Measurements from ENCODE around the gene AGER.

The AGER gene

DNA sequence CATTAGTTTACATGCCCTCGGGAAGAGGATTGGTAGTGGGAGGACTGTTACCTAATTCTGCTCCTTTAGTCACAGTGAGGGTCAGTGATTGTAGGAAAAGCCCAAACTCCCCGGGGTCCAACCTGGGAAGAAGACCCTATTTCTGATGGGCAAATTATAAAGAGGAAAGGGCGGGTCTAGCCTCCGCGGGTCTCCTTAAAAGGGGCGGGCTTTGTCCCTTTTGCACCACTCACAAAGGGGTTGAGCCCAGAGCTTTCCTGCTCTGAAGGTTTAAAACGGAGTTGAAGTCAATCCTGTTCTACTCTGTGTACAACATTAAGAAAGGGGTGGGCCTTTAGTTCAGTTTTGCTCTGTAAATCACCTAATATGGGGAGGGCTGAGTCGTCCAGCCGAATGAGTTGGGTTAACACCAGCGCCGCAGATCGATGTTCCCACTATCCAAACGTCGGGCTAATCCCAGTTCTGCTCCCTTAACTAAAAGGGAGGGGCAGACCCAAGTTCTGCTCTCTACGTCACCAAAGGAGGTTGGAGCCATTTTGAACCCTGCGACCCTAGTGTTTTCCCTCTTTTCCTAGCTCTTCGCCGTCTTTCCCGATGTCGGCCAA lies 6.8 kb downstream of the AGER start (continued):
- peak; percentile 63; the same call in 1 of the 2 replicates for TF ChIP-seq ZNF629 (tag by site-specific recombination; IDR thresholded peaks at IDR 0.05)
- no peak for TF ChIP-seq ZNF404 (tag by site-specific recombination; IDR thresholded peaks at IDR 0.05)
- TF ChIP-seq ZNF114 (tag by site-specific recombination; IDR thresholded peaks at IDR 0.05), result no peak
- TF ChIP-seq SP2 (tag by site-specific recombination; IDR thresholded peaks at IDR 0.05), result peak; percentile 3
- TF ChIP-seq KLF17 (tag by site-specific recombination; IDR thresholded peaks at IDR 0.05), result 0 out of 2 replicates have a peak, but pooled peaks have one; percentile 29
- TF ChIP-seq GLIS2 (tag by site-specific recombination; IDR thresholded peaks at IDR 0.05), result no peak; the same call in 1 of the 2 replicates
- no peak; the same call in 1 of the 2 replicates for TF ChIP-seq ZNF184 (tag by site-specific recombination; IDR thresholded peaks at IDR 0.05)
- no peak for TF ChIP-seq ZNF626 (tag by site-specific recombination; IDR thresholded peaks at IDR 0.05)
- TF ChIP-seq, protein P1, sequence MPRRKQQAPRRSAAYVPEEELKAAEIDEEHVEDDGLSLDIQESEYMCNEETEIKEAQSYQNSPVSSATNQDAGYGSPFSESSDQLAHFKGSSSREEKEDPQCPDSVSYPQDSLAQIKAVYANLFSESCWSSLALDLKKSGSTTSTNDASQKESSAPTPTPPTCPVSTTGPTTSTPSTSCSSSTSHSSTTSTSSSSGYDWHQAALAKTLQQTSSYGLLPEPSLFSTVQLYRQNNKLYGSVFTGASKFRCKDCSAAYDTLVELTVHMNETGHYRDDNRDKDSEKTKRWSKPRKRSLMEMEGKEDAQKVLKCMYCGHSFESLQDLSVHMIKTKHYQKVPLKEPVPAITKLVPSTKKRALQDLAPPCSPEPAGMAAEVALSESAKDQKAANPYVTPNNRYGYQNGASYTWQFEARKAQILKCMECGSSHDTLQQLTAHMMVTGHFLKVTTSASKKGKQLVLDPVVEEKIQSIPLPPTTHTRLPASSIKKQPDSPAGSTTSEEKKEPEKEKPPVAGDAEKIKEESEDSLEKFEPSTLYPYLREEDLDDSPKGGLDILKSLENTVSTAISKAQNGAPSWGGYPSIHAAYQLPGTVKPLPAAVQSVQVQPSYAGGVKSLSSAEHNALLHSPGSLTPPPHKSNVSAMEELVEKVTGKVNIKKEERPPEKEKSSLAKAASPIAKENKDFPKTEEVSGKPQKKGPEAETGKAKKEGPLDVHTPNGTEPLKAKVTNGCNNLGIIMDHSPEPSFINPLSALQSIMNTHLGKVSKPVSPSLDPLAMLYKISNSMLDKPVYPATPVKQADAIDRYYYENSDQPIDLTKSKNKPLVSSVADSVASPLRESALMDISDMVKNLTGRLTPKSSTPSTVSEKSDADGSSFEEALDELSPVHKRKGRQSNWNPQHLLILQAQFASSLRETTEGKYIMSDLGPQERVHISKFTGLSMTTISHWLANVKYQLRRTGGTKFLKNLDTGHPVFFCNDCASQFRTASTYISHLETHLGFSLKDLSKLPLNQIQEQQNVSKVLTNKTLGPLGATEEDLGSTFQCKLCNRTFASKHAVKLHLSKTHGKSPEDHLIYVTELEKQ (tag by site-specific recombination; IDR thresholded peaks at IDR 0.05; ENCODE audit: borderline replicate concordance), result no peak
- no peak for TF ChIP-seq ZNF548 (tag by site-specific recombination; IDR thresholded peaks at IDR 0.05)
- no peak for TF ChIP-seq ZNF658 (tag by site-specific recombination; IDR thresholded peaks at IDR 0.05)
- no peak for TF ChIP-seq ZNF776 (tag by site-specific recombination; IDR thresholded peaks at IDR 0.05; ENCODE audit: borderline replicate concordance)
- no peak for TF ChIP-seq GLIS1 (tag by site-specific recombination; IDR thresholded peaks at IDR 0.05)
- TF ChIP-seq ZNF555 (tag by site-specific recombination; conservative IDR thresholded peaks at IDR 0.05), result no peak
- peak; percentile 24; the same call in 1 of the 2 replicates for TF ChIP-seq ZBTB7A (tag by site-specific recombination; IDR thresholded peaks at IDR 0.05; ENCODE audit: low read depth)
- 0 out of 2 replicates have a peak, but pooled peaks have one; percentile 41 for TF ChIP-seq ZNF341 (tag by site-specific recombination; IDR thresholded peaks at IDR 0.05; ENCODE audit: low read depth)
- TF ChIP-seq IKZF3 (tag by site-specific recombination; IDR thresholded peaks at IDR 0.05), result peak; percentile 100

DNA sequence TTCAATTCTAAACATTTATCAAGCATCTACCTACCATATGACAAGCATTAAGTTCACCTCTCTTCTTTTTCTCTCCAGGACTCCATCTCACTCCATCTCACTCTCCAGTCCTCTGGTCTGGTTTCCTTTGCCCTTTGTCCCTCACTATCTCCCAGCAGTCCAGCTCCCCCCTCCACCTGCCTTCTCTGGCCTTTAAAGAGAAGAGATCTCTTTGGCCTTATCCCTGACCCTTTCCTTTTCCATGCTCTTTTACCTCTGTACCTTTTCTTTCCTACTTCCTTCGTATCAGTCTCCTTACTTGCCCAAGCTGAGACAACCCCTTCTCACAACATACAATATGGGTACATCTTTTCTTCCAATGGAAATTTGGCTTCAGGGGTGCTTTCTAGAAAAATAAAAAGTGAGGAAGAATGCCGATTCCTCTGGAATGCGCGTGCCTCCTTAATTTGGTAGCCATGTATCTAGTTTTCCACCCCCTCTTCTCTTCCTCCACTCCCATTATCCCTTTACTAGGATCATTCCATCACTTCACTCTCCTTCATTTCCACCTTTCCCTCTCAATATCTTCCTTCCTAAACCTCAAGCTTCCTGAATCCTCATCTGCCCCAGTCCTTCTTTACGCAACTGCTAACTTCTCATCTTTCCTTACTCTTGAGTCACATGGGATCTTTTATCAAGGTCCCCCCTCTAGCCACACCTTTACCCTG lies 7.4 kb downstream of the AGER start:
- ChIA-PET CTCF (interaction anchor here (0.6 to 1.6 kb wide), 8 partner anchors 9 to 78 kb away, joined by 3 to 15 read pairs (median 4); no protein-coding TSS in a partner anchor), POLR2A (interaction anchor here (0.6 to 2.5 kb wide), 22 partner anchors 7 to 1028 kb away, joined by 3 to 38 read pairs (median 5); partner anchors contain the start of genes ATF6B, EGFL8, FKBPL and GPSM3)
- Histone ChIP-seq H3K4me3 (ENCODE audit: low read depth, low read length) (peak overlapping the region; percentile 48), H3K27ac (ENCODE audit: extremely low read depth, low read depth, low read length) (peak overlapping the region; percentile 80), H3K4me1 (ENCODE audit: control insufficient read depth, insufficient read depth, low read length) (peaks cover 14% of the 10 kb centered on the region), H3K36me3 (ENCODE audit: control insufficient read depth in 2 of 2, insufficient read depth in 1 of 2, low read length in 2 of 2) (peaks cover 0 to 29% of the 10 kb centered on the region in 2 experiments; a peak in 2 of 3 replicates), H3K9me3 (ENCODE audit: control insufficient read depth, insufficient read depth, low read depth, low read length) (no peaks in the 10 kb centered on the region)
- TF ChIP-seq KLF1 (tag by site-specific recombination; IDR thresholded peaks at IDR 0.05) (peak; percentile 60; the same call in 1 of the 2 replicates), ZNF600 (tag by site-specific recombination; IDR thresholded peaks at IDR 0.05) (peak; percentile 23; the same call in 1 of the 2 replicates), ZNF391 (tag by site-specific recombination; IDR thresholded peaks at IDR 0.05; ENCODE audit: borderline replicate concordance, low read depth) (0 out of 2 replicates have a peak, but pooled peaks have one; percentile 44), ZNF394 (tag by site-specific recombination; IDR thresholded peaks at IDR 0.05; ENCODE audit: borderline replicate concordance) (no peak), BCL11B (tag by site-specific recombination; IDR thresholded peaks at IDR 0.05; ENCODE audit: low read depth) (0 out of 2 replicates have a peak, but pooled peaks have one; percentile 5), ZNF335 (tag by site-specific recombination; conservative IDR thresholded peaks at IDR 0.05) (no peak), OVOL3 (tag by site-specific recombination; IDR thresholded peaks at IDR 0.05) (0 out of 2 replicates have a peak, but pooled peaks have one; percentile 32), ZNF747 (tag by site-specific recombination; IDR thresholded peaks at IDR 0.05) (no peak), MYNN (tag by site-specific recombination; IDR thresholded peaks at IDR 0.05; ENCODE audit: borderline replicate concordance) (0 out of 2 replicates have a peak, but pooled peaks have one; percentile 5), ZNF366 (tag by site-specific recombination; conservative IDR thresholded peaks at IDR 0.05) (peak; percentile 81), GLI4 (tag by site-specific recombination; IDR thresholded peaks at IDR 0.05) (no peak)
- TF ChIP-seq, protein P2, sequence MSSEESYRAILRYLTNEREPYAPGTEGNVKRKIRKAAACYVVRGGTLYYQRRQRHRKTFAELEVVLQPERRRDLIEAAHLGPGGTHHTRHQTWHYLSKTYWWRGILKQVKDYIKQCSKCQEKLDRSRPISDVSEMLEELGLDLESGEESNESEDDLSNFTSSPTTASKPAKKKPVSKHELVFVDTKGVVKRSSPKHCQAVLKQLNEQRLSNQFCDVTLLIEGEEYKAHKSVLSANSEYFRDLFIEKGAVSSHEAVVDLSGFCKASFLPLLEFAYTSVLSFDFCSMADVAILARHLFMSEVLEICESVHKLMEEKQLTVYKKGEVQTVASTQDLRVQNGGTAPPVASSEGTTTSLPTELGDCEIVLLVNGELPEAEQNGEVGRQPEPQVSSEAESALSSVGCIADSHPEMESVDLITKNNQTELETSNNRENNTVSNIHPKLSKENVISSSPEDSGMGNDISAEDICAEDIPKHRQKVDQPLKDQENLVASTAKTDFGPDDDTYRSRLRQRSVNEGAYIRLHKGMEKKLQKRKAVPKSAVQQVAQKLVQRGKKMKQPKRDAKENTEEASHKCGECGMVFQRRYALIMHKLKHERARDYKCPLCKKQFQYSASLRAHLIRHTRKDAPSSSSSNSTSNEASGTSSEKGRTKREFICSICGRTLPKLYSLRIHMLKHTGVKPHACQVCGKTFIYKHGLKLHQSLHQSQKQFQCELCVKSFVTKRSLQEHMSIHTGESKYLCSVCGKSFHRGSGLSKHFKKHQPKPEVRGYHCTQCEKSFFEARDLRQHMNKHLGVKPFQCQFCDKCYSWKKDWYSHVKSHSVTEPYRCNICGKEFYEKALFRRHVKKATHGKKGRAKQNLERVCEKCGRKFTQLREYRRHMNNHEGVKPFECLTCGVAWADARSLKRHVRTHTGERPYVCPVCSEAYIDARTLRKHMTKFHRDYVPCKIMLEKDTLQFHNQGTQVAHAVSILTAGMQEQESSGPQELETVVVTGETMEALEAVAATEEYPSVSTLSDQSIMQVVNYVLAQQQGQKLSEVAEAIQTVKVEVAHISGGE (tag by site-specific recombination; conservative IDR thresholded peaks at IDR 0.05; ENCODE audit: low read depth), result no peak
